EL (cell line): ENCODE results near the gene SLC44A2.

Source experiments
- DNase-seq: peaks from one replicate; pipeline ENCODE4 v3.0.0-alpha.2; 2016

SLC44A2 gene

DNA sequence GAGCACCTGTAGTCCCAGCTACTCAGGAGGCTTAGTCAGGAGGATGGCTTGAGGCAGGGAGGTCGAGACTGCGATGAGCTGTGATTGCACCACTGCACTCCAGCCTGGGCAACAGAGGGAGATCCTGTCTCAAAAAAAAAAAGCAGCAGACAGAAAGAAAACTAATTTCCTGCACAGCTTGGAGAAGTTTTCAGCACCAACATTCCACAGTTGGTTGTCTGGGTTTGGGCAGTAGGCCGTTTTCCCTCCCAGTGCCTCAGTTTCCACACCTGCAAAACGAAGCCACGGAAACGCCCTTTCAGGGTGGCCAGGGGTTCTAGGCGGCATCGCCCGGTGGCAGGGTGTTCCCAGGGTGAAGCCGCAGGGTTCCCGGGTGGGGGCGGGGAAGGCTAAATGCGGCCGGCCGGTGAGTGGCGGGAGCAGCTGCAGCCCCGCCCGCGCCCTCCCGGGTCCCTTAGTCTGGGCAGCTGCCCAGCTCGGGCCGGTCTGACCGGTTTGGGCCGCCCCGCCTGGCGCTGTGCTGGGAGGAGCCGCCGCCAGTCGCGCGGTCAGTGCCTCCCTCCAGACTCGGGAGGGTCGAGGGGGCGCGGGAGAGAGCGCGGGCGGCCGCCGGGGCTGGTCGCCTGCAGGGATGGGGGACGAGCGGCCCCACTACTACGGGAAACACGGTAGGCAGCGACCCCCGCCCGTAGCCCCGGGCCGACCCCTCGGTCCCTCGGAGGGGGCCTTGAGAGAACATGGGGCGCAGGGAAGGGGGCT lies at the start of gene SLC44A2:
Gene SLC44A2, plus strand, starts transcription at position 551 of the 759 bp plus-strand sequence. Its CDS starts 81 bp downstream, at position 632.
- peak; percentile 75 for DNase-seq

DNA sequence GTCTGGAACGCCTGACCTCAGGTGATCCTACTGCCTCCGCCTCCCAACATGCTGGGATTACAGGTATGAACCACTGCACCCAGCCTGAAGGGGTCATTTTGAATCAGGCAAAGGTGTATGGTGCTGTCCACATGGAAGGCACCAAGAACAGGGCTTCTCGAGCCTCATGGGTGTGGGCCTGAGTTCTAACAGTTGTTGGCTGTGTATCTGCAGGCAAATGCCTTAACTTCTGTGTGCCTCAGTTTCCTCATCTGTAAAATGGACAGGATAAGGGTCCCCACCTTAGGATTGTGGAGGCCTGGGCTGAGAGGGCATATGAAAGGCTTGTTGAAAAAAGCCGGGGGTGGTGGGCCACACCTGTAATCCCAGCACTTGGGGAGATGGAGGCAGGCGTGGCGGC lies 47.4 kb upstream of the SLC44A2 start:
- no peak for DNase-seq

DNA sequence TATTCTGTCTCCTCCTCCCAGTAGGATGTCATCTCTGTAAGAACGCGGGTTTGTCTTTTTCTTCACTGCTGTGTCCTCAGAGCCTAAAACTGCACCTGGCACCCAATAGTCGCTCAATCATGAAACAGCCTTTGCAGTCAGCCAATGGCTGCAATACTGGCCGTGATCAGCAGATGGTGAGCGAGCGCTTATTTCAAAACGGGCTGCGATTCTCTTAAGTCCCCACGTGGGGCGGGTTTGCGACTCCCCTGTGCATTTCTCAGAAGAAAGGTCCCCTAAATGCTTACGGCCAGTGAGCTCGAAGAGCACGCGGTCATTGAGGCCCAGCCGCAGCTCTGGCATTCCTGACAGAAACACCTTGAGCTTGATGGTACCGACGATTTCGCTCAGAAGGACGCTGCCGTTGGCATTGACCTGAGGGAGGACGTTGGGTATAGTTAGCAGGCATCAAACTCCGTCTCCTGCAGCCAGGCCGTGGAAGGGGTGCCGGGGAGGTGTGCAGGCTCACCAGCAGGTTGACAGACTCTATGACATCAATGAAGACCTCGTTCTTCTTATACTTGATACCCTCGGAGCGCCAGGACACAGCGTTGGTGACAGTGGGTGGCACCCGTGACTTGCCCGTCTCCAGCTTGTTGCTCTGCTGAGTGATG lies 44.2 kb upstream of the SLC44A2 start:
- peak; percentile 90 for DNase-seq

DNA sequence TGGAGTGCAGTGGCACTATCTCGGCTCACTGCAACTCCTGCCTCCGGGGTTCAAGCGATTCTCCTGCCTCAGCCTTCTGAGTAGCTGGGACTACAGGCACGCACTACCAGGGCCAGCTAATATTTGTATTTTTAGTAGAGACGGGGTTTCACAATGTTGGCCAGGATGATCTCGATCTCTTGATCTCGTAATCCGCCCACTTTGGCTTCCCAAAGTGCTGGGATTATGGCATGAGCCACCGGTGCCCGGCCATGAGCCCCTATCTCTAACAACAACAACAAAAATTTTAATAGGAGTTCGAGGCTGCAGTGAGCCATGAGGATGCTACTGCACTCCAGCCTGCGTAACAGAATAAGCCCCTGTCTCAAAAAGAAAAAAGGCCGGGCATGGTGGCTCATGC lies 43.3 kb upstream of the SLC44A2 start:
- no peak for DNase-seq

DNA sequence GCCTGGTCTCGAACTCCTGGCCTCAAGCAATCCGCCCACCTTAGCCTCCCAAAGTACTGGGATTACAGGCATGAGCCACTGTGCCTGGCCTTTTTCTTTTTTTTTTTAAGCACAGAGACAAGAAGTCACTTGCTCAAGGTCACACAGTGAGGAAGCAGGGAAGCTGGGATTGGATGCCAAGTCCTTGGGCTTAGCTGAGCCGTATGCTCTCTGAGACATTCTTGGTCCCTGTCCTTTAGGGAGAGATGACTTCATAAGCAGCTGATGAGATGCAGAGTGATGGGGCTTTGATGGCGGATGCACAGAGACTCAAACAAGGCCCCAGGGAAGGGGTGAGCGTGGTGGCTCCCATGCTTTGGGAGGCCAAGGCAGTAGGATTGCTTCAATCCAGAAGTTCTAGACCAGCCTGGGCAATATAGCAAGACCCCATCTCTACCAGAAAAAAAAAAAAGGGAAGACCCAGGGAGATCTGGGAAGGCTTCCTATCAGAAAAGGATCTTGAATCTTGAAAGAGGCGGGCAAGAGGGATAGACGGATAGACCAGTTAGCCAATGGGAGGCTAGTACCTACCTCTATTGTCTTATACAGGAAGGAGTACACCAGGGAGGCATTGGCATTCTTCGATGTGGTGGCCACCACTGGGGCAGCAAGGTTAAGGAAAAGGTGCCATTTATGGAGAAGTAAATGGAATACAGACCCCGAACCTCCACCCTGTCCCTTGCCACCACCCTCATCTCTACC lies 42.1 kb upstream of the SLC44A2 start:
- no peak for DNase-seq

DNA sequence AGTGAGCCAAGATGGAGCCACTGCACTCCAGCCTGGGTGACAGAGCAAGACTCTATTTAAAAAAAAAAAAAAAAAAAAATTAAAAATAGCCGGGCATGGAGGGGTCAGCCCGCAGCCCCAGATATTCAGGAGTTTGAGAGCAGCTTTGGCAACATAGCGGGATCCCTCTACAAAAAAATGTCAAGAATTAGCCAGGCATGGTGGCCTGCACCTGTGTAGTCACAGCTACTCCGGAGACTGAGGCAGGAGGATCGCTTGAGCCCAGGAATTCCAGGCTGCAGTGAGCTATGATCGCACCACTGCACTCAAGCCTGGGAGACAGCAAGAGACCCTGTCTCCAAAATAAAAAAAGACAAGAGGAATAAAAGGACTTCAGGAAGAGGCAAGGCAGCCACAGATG lies 39.0 kb upstream of the SLC44A2 start:
- DNase-seq: no peak

DNA sequence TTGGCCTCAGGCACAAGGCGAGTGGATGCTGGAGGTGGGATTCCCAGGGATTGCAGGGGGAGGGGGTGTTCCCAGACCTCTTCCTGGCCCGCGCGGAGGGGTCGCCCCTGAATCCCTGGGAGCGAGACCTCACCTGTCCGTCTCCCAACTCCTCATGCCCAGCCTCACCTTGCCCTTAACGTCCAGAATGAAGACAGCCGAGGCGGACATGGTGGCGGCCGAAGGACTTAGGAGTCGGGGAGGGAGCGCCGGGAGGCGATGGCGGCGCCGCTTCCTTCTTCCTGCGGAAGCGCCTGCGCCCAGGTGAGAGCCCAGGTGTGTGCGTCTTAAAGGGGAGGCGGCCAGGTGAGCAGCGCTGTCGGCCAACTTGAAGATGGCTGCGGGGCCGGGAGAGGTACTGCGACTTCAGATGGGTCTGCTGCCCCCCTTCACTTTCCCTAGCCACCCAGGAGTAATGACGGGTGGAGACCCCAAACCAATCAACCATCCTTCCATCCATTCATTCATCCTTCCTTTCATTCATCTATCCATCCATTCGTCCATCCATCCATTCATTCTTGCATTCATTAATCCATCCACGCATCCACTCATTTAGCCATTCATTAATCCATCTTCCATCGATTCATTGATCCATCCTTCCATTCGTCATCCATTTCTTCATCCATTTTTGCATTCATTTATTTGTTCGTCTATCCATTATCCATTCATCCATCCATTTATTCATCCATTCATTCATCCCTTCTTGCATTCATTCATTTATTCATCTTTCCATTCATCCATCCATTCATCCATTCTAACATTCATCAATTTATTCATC lies 38.1 kb upstream of the SLC44A2 start, which contains the start of gene AP1M2:
Gene AP1M2, minus strand, starts transcription at position 291 of the 817 bp plus-strand sequence. Its CDS starts 81 bp downstream, at position 210.
- no peak for DNase-seq

DNA sequence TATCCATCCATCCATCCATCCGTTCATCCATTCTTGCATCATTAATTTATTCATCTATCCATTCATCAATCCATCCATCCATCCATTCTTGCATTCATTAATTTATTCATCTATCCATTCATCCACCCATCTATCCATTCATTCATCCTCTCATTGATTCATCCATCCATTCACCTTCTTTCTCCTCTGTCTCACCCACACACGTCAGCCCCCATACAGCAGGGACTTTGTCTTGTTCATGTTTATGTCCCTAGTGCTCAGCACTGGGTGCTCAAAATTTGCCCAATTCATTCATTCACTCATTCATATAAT lies 37.6 kb upstream of the SLC44A2 start:
- no peak for DNase-seq

DNA sequence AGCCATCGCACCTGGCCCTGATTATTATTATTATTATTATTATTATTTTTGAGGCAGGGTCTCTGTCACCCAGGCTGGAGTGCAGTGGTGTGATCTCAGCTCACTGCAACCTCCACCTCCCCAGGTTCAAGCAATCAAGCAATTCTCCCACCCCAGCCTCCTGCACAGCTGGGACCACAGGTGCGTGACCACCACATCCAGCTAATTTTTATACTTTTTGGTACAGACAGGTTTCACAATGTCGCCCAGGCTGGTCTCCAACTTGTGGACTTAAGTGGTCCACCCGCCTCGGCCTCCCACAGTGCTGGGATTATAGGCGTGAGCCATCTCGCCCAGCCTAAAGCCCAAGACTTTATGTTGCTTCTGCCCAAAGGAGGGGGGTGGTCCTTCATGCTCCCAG lies 32.2 kb upstream of the SLC44A2 start:
- DNase-seq: no peak

DNA sequence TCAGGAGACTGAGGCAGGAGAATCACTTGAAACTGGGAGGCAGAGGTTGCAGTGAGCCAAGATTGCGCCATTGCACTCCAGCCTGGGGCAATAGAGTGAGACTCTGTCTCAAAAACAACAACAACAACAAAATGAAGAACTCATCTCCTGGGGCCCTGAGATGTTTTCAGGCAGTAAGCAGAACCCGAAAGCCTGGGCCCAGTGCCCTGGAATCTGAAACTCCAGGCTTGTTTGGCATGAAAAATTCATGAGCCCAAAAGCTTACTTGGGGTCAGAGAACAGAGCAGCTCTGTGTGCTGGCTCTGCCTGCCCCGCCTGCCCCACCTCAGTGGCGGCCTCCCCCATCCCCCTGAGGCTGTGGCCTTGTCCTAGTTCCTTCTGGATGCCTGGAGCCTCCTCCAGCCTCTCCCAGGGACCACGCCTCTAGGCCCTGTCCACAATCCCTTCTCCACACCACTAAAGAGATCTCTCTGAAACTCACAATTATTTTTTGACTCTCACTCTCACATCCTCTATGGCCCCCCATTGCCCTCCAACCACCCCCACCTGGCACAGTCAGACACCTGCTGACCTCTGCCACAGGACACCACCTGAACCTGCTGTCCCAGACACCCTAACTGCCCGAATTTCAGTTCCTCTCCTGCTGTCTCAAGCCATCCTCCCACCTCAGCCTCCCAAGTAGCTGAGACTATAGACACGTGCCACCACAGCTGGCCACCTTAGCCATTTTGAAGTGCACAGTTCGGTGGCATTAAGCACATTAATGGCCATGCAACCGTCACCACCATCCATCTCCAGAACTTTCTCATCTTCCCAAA lies 31.3 kb upstream of the SLC44A2 start:
- no peak for DNase-seq

DNA sequence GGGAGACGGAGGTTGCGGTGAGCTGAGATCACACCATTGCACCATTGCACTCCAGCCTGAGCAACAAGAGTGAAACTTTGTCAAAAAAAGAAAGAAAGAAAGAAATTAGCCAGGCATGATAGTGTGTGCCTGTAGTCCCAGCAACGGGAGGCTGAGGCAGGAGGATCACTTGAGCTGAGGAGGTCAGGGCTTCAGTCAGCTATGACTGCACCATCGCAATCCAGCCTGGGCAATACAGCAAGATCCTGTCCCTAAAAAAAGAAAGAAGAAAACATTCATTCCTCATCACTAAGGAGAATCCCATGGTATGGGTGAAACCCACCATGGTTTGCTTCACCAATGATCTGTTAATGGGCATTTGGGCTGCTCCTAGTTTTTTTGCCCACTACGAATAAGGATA lies 25.2 kb upstream of the SLC44A2 start:
- no peak for DNase-seq

DNA sequence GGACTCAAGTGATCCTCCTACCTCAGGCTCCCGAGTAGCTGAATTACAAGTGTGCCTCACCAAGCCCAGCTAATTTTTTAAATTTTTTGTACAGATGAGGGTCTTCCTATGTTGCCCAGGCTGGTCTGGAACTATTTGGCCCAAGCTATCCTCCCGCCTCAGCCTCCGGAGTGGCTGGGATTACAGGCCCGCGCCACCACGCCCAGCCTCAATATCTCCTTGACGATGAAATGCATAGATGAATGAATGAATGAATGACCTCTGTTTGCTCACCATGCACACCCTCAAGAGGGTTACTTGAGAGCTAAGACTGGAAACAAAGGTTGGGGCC lies 23.4 kb upstream of the SLC44A2 start:
- no peak for DNase-seq

DNA sequence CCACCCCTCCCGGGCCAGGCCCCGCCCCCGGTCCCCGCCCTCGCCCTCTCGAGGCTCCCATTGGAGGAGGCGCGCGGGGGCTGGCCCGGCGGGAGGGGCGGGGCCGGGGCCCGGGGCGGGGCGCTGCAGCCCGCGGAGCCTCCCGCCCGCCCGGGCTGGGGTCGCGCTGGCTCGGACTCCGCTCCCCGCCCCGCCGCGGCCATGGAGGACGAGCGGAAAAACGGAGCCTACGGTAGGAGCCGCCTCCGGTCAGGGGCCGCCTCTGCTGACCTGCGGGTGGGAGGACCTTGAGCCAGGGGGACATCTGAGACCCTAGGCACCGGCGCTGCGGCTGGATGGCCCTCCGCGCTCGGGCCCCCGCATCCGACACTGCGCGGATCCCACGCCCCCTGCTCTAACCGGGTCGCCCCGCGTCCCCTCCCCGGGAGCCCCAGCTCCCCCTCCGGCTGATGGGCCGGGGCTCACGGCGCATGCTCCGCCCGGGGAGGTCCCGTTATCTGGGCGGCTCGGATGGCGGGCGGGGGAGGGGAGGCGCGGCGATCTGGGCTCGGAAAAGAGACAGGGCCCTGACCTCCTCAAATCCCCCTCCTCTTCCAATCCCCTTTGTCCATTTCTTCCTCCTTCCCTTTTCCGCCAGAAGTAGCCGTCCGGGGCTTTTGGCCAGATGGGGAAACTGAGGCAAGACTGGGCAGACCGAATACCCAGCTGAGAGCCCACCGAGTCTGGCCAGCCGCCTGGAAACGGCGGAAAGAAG lies 22.8 kb upstream of the SLC44A2 start:
- DNase-seq: peak; percentile 80

DNA sequence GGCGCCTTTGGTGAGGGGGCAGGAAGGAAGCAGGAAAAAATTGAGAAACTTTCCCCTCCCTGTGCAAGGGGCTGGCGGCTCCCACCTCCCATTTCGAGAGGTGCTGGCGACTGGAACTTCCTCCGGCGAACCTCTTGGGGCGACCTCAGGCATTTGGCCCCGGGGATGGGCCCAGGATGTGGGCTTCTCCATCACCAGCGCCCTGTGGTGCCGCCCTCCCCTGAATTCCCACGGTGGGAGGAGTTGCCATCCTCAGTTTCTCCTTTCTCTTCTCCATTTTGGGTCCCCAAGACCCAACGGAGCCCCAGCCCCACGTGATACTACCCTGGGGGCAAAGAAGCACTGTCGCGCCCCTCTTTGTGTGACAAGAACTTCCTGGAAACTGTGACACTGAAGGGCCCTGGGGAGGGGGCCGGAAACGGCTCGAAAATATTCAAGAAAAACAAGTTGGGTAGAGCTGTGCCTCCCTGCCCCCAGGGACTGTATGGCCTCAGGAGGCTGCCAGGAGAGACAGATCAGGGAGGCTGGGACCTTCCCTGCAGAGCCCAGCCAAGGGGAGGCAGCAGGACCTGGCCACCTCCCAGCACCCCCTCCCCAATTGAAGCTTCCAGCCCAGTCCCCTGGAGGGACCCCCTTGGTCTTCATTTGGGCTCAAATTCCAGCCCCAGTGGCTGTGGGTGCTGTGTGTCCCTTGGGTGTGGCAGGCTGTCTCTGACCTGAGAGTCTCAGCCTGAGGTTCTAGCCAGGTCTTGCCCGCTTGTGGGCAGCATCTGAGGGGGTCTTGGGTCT lies 22.1 kb upstream of the SLC44A2 start:
- peak; percentile 42 for DNase-seq

DNA sequence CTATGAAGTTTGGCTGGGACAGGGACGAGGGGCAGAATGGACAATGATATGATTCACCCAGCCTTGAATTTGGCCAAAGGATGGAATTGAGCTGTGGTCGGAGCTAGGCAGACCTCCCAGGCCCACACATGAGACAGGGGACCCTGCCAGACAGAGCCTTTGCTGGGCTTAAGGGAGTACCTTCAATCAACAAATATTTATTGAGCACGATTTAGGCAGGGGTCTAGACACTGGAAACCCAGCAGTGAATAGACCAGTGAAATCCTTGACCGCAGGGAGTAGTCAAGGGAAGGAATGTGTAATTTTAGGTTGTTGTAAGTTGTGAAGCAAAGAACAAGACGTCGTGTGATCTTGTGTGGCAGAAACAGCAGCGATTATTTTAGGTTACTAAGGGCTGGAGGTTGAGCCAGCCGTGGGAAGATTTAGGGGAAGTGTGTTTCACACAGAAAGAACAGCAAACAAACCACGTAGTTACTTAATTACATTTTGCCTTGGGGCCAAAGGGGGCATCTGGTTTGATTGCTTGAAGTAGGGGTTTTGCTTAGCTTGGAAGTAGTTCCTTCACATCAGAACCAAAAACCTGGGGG lies 21.4 kb upstream of the SLC44A2 start:
- no peak for DNase-seq

DNA sequence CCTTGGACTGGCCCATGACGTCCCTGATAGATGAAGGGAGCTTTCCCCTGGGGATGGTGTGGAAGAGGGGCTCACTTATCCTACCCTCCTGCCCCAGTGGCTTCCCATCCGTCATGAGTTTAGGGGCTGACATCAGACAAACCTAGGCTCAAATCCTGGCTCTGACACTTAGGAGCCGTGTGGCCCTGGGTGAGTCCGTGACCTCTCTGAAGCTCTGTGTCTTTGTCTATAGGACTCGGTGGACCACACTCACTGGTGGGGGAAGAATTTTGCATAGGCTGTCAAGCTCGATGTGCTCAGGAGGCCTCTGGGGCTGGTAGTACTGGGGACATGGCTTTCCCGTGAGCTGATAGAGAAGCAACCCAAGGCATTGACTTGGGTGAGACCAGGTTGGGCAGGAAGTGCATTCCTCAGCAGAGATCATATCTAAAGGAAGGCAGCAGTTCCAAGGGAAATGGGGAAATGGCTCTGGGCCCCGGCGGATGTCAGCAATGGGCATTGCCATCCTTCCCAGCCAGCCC lies 20.8 kb upstream of the SLC44A2 start:
- DNase-seq: peak; percentile 37

DNA sequence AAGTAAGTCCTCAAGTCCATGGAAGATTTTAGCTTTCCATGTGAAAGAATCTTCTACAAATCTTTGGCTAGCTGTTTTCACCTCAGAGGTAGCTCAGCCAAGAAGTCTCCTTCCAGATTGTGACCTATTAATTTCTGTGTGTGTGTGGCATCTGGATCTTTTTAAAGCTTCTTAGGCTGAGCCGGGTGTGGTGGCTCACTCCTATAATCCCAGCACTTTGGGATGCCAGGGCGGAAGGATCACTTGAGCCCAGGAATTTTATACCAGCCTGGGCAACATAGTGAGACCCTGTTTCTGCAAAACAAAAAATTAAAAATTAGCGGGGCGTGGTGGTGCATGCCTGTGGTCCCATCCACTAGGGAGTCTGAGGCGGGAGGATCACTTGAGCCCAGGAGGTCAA lies 13.4 kb upstream of the SLC44A2 start:
- no peak for DNase-seq

DNA sequence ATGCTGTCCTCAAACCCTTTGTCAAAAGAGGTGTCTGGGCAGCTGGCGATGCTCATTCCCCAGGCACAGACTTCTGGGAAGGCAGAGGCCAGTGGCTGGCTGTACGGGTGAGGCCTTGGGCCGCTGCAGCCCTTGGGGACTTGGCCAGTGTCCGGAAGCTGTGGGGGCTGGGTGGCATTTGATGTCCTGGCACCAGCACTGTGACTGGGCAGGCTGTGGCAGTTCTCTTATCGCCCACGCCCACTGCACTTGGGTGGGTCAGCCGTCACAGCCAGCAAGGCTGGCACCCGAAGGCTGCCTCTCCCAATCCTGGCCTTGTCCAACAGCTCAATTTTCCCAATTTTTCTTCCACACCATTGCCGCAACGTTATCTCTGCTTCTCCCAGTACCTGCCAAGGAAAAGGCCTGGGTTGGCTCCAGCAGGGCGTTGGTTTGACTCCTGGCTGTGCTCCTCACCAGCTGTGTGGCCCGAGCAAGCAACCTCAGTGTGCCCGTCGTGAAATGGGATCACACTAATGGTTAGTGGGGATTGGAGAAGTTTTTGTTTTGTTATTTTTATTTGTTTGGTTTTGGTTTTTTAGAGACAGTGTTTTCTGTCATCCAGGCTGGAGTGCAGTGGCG lies 12.7 kb upstream of the SLC44A2 start:
- no peak for DNase-seq

DNA sequence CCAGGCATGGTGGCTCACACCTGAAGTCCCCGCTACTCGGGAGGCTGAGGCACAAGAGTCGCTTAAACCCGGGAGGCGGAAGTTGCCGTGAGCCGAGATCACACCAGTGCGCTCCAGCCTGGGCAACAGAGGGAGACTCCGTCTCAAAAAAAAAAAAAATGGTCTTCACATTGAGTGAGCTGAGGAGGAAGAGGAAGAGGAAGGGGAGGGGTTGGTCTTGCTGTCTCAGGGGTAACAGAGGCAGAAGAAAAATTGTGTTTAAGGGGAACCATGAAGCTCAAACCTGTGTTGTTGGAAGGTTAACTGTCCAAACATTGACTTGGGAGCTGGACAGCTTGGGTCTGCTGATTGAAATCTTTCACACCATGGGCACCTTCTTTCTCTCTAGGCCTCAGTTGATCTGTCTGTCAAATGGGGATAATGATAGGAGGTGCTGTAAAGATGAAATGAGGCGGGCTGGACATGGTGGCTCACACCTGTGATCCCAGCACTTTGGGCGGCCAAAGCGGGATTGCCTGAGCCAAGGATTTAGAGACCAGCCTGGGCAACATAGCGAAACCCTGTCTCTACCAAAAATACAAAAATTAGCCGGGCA lies 9.8 kb upstream of the SLC44A2 start:
- DNase-seq: no peak
